NAMALWA (cell line): ENCODE data around the gene NPFFR1.

Experiments used
- DNase-seq: peaks from one replicate; pipeline ENCODE4 v3.0.0-alpha.2; 2015; ENCODE audit warnings: low spot score

NPFFR1 gene

DNA sequence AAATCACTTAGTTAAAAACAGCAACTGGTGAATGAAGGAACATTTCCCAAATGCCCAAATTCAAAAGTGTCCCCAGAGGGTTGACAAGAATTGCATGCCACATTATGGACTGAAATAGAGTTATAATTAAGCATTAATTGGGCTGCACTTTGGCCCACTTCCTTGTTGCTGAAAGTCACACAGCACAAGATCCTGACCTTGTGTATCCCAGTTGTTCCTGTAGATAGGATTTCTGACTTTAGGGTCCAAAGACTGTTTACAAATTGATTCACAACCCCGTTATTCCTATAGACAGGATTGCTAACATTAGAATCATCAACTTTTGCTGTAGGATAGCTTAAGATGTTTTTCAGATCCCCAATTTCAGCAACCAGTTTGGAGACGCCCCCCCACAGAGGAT lies 31.5 kb upstream of the NPFFR1 start:
- no peak for DNase-seq

DNA sequence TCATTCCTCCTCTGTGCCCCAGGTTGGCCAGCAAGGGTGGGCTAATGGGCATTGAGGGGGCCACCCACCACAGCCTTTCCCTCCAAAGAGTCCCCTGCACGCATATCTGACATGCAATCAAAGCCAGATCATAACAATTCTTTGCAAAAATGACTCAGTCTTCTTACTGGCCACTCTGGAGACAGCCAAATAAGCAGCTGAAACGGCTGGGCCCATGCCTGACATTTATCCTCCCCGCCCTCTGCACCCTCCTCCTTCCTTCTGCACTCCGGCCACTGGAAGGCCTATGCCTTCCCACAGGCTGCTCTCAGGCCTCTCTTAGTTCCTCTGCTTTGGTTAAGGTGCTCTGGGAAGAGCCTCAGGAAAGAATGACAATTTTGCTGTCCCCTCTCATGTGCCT lies 29.2 kb upstream of the NPFFR1 start:
- DNase-seq, result no peak

DNA sequence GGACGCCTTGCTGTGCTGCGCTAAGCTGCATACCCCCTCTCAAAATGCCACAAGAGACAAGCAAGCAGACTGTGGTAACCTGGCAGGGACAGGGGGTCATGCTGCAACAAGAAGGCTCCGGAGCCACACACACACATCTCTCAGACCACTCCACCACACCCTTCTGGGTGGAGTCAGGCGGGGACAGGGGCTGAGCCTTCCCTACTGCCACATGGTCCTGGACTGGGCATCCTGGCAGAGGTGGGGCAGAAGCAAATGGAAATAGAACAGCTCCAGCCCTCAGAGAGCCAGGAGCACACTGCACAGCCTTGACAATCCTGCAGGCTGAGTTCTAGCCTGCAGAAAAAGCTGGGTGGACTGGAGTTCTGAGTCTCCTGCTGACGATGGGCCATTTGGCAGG lies 28.4 kb upstream of the NPFFR1 start:
- no peak for DNase-seq

DNA sequence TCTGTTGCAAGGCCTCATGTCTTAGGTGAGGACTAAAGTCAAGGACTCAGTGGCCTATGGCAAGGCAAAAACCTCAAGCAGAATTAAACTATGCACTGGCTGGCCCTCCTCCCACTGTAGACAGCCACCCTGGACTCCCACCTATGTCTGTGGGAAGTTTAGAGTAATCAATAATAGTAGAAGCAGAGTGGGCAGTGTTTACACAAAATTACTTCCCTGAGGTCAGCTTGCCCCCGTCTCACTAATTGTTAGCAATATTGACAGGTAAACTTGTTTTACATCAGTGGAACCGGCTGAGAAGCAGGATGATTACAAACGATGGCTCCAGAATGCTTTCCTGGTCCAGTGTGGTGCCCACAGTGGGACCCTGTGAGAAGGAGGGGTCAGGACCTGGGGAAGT lies 27.9 kb upstream of the NPFFR1 start:
- DNase-seq, result no peak

DNA sequence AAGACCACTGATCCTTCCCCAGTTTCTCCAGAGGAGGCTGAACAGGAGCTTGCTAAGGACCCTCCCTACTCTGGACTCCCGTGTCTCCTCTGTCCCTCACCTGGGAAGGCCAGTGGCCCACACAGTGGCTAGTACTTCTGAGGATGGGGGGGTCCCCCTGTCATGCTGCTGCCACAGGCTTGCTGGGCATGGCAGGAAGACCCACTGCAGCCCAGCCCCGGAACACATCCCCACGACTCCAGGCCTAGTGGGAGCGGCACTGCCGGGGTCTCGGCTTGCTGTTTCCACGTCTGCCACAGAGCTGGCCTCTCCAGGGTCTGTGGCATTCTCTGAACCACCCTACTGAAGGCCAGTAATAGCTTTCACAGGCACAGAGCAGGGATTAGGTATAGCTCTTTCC lies 25.9 kb upstream of the NPFFR1 start:
- no peak for DNase-seq

DNA sequence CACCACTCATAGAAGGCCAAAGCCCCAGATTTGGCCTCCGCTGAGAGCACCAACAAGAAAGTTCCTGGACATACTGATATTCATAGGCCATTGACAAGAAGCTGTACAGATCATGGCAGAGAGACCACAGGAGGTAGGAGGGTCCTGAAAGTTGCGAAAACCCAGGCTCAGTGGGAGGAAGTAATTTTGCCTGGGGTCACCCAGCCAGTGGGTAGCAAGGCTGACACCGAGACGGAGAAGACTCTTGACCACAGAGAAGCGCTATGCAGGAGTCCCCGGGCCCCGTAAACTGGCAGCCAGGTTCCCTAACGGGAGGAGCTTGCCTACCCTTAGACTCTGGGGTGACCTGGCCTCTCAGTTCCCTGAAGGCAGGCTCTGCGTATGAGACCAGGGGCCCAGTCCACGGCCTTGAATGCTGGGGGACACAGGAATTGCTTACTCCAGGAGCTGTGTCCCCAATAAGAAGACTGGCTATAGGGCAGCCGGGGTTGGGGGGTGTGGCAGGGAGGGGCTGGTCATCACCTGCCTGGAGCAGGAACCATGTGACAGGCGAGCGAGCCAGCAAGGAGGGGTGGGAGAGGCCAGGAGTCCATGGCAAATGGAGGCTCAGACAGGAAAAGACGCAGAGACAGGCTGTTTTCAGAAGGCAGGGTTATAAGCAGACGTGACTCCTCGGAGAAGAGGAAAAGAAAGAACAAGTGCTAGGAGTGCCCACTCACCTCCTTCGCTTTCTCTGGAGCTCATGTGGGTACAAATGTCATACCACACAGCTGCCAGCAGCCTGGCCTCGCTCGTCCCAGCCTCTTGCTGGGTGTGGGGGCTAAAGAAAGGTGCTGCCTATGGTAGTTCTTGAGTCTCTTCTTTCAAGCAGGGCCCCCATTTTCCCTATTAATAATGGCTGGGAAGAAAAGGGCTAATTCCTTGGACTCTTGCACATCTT lies 24.6 kb upstream of the NPFFR1 start:
- no peak for DNase-seq

DNA sequence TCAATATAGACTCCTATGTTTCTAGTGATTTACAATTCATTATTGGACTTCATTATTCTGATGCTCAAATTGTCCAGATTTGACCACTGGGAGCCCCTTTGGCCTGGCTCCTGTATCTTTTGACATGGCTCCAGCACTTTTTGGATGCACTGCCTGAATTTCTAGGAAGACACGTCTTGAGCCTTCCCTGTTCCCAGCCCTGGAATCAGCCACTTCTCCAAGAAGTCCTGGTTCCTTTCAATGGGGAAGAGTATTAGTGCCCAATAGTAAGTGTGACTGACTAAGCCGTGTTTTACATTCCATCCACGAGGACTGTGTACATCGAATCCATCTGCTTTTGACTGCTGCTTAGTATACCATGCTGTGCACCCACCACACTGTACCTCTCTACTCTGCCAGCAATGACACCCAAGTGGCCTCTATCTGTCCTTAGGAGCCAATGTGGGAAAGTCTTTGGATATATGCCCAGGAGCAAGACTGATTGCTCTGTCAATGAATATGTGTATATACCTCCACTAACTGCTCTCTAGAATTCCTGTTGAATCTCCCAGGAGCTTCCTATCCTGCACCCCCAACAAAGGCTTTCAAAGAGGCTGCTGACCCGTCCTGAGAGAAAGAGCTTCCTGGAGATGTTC lies 23.2 kb upstream of the NPFFR1 start:
- DNase-seq, result no peak

DNA sequence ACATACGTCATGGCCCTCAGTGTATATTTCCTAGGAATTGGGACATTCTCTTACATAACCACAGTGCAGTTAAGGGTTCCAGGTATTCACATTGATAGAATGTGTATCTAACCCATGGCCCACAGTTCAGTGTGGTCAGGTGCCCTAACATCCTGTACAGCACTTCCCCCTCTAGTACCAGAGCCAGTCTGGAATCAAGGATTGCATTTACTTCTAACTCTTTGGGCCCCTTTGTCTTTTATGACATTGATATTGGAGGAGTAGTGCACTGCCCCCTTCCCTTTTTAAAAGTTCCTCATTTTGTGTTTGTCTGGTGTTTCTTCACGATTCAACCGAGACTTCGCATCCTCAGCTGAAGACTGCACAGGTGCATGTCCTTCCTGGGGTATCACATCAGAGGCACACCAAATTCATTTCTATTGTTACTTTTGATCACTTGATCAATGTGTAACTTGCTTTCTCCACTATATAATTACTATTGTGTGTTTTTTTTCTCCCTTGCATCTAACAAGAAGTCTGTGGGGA lies 22.4 kb upstream of the NPFFR1 start:
- no peak for DNase-seq

DNA sequence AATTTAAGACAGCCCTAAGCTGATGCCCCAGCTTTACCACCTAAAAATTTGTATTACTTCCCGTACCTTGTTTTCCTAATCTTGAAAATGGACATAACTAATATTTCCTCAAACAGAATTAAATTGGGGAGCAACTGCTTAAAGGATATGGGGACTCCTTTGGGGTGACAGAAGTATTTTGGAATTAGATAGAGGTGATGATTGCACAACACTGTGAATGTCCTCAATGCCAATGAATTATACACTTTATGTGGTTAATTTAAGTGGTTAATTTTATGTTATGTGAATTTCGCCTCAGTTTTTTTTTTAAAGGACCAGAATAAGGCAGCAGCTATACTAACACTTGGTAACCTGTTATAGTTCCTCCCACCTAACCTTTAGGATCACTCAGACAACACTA lies 19.9 kb upstream of the NPFFR1 start:
- no peak for DNase-seq

DNA sequence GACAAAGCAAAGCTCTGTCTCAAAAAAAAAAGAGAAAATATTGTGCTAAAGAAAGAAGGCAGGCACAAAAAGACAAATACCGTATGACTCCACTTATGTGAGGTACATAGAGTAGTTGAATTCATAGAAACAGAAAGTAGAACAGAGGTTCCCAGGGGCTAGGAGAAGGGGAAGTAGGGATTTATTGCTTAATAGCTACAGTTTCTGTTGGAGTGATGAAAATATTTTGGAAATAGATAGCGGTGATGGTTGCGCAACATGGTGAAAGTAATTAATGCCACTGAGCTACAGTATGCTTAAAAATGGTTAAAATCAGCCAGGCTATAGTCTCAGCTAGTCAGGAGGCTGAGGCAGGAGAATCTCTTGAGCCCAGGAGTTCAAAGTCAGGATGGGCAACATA lies 18.5 kb upstream of the NPFFR1 start:
- no peak for DNase-seq

DNA sequence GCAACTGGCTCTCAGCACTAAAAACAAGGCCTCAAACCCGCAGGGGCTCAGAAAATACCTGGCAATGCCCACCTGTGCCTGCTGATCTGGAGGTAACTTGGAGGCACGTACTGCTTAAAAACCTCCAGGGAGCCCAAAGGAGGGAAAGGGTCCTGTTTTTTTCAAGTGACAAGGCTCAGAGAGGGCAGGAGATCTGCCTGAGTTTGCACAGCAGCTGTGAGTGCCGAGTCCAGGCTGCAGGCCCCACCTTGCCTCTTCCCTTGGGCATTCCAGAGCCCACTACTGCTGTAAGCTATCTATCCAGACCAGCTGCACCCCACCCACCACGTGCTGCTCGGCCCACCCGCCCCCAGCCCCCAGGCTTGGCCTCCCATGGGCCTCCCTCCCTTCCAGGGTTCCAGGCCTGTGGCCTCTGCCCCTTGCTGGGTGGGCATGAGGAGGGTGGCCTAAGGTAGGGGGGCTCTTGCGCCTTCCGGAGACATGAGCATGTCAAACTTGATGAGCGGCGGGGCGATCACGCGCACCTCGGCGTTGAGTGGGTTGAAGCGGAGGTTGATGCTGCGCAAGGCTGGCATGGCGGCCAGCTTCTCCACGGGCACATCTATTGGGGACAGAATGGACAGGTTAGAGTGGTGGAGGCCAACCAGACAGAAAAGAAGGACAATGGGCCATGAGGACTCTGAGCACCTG lies 17.2 kb upstream of the NPFFR1 start:
- no peak for DNase-seq

DNA sequence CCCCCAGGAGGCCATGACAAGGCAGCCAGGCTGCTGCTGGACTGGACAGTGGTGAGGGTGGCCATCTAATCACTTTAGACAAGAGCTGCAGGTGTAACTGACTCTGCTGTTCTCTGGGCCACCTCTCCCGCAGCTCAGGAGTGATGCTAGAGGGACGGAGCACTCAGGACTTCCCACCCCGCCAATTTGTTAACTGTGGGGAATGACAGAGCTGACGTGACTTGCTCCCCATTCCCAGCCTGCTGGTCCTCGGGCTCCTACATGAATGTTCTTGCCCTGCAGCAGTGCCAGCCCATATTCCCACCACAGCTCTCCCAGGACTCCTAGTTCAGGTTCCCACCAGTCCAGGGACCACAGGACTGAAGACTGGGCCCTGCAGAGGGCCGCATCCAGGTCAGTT lies 16.7 kb upstream of the NPFFR1 start:
- no peak for DNase-seq

DNA sequence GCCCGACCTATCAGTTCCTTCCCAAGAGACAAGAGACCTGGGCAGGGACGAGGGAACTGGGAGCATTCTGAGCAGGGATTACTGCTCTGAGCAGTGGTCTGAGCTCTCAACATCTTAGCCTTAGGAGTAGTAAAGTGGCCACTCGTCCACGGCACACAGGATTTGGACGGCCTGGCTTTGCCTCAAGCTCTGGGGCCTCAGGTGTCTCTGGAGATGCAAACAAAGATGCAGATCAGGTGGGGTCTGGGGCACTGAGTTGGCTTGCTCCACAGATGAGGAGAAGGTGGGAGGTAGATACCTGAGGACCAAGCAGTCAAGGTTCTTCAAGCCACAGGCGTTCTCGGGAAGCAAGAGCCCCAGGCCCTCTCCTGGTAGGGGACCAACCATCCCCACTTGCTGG lies 16.1 kb upstream of the NPFFR1 start:
- DNase-seq, result no peak

DNA sequence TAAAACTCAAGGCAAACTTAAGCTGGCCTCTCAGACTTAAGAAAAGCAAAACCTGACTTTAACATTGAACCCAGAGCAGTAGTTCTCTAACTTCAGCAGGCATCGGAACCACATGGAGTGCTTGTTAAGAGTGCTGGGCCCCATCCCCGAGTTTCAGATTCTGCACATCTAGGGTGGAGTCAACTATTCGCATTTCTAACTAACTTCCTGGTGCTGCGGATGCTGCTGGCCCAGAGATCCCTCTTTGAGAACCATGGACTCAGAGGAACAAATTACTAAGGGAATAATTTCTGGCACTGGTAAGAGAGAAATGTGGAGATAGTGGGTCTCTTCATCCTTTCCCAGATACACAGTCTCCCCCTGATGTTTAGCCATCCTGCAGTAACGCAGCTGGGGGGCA lies 14.6 kb upstream of the NPFFR1 start:
- DNase-seq, result no peak

DNA sequence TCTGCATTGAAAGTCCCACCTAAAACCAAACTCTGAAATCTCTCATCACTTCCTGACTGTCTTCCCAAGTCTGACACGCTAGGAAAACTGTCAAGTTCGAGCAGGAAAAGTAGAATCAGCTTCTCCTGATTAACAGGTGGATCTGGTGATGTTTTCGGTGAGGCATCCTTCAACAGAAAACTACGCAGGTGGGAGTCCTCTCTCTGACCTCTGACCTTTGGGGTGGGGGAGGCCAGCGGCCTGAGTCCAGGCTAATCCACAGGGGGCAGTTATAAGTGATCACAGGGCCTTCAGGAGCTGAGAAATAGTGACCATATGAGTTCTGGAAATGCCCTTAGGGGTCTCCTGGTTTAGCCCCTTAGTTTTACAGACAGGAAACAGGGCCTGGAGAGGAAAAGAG lies 13.4 kb upstream of the NPFFR1 start:
- DNase-seq, result no peak

DNA sequence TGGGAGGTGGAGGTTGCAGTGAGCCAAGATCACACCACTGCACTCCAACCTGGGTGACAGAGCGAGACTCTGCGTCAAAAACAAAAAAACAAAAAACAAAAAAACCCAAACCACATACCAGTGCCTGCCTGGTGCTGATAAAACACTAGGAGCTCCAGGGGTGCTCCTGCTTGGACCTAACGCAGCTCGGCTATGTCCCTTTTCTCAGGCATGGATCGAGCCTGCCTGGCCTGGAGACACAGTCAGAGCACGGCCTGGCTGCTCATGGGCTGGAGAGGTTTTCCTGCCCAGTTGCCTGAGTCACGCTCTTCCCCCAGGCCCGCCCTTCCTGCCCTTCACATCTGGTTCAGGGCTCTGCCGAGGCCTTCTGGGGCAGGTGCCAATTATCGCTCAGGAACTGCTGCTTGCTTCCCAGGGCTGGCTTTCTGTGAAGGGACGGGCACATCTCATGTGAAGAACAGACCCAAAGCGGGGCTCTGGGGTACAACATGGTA lies 12.6 kb upstream of the NPFFR1 start:
- no peak for DNase-seq

DNA sequence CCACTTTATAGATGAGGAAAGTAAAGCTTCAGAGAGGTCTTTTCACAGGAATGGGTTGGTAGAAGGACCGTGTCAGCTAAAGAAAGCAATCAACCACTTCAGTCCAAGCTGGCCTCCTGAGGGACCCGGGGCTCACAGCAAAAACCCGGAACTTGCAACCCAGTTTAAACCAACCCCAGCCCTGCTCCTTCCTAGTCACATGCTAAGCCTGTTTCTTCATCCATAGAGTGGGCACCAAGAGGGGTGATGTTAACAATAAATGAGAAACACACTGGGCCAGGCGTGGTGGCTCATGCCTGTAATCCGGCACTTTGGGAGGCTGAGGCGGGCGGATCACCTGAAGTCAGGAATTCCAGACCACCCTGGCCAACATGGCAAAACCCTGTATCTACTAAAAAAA lies 12.1 kb upstream of the NPFFR1 start:
- no peak for DNase-seq

DNA sequence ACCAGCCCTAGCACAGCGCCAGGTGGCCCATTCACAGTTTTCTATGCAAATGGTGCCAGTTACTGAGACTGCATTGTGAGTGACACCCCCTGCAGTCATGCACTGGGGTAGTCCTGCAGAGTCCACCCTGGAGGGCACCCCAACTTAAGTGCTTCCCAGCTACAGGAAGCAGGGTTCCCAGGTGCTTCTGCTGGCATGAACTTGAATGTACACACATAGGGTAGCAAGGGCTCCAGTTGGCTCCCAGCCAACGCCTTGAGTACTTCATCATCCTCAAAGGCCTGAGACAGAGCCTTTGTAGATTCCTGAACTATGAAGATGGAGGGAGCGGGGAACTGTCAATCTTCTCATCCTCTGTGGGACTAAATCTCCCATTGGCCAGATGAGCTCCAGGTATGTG lies 11.5 kb upstream of the NPFFR1 start:
- DNase-seq, result no peak

DNA sequence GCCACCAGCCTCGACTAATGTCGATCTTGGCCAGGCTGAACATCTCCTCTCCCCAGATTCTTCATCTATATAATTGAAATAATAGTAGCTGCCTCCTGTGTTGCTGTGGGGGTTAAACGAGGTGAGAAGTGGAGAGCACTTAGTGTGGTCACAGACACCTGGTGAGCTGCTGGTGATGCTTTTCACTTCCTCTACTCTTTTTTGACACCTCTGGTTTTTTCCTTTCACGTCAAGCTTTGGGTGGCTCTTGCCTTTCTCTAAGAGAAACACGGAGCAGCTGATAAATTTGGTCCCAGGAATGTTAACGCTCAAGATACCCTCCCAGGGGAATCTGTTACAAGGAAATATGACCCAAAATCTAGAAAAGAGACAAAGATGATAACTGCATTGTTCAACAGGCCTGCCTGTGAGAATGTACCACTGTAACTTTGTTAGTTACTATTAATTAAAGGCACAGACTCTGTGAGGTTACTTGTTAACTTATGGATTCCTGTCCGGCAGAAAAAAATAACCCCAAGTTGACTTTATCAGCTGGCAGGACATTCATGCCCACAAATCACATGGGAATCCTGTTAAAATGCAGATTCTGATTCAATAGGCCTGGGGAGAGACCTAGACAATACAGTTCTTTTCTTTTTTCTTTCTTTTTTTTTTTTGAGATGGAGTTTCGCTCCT lies 9.5 kb upstream of the NPFFR1 start:
- DNase-seq, result peak; percentile 9

DNA sequence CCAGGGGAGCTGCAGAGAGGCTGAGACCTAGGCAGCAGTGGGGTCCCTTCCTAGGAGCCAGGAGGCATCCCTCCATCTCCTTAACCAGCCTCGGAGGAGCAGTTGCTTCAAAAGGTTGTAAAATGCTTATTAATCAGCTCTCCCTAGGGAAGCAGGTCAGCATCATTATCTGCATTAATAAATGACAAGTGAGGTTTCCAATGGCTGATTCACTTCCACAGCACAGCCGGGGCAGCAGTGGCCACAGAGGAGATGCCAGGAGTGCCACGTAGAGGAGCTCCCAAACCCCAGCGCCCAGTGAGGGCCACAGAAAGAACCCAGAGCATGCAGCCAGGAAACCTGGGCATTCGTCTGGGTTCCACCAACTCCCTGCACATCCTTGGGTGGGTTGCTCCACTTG lies 8.2 kb upstream of the NPFFR1 start:
- DNase-seq, result no peak

DNA sequence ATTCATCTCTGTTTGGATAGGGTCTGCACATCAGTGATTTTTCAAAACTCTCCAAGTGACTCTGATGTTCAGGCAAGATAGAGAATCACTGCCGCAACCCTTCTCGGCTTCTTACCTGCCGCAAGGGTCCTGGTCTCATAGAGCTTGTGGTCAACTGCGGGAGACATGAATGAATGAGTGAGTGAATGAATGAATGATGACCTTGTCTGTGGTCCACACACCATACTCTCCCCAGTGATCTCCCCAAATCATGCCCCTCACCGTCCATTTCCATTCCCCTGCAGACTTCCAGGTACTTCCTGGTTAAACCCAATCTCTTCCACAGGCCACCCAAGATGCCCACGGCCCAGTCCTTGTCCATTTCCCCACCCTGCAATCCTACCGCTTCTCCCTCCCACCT lies 5.9 kb upstream of the NPFFR1 start:
- DNase-seq, result no peak

DNA sequence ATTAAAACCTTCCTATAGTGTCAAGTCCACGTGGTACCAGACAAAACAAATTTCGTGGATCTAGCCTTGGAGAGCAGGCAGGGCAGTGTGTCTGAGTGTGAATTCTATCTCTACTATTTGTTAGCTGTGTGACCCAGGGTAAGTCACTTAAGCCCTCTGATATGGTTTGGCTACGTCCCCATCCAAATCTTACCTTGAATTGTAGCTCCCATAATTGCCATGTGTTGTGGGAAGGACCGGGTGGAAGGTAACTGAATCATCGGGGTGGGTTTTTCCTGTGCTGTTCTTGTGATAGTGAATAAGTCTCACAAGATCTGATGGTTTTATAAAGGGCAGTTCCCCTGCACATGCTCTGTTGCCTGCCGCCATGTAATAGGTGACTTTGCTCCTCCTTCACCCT lies 2.8 kb upstream of the NPFFR1 start:
- no peak for DNase-seq
